A673 (cell line): ENCODE data around the gene TTR. TPM values are rescaled to one million over a fixed set of nuclear protein-coding genes. Genes with fewer than 3 reads are reported as not detected.

Experiments
- BruUV-seq: library from RNA; stranded (reverse); fragments of 400-500 nt; replicated peaks from 2 replicates; lab custom pipeline; 2021; lab: Mats Ljungman, UMichigan
- CTCF ChIA-PET: fragments of 300-600 bp; sonication (Branson Sonifier 250); formaldehyde crosslinking; loops from one replicate; lab custom pipeline; 2022; ENCODE audit warnings: antibody characterized with exemption; lab: Charles Lee
- POLR2A ChIA-PET: fragments of 300-600 bp; sonication (Branson Sonifier 250); formaldehyde crosslinking; loops from one replicate; lab custom pipeline; 2022; ENCODE audit warnings: antibody characterized with exemption; ENCODE audit not compliant: low non-redundant PET; lab: Charles Lee
- DNase-seq: peaks from one replicate; pipeline ENCODE4 v3.0.0-alpha.2; 2015; ENCODE audit warnings: low spot score
- H3K27ac ChIP-seq: fragments of 200-600 bp; sonication (generic); 2 replicates; pipeline ENCODE4 v1.5.1; 2016; ENCODE audit warnings: mixed run types, low read depth, mild to moderate bottlenecking, mixed read lengths, antibody characterized with exemption, low read length; ENCODE audit not compliant: poor library complexity, severe bottlenecking
- H3K27me3 ChIP-seq: fragments of 200-600 bp; sonication (generic); replicated peaks from 2 replicates; pipeline ENCODE4 v1.6.1; 2017; ENCODE audit warnings: mixed run types, low read depth, mild to moderate bottlenecking, mixed read lengths, antibody characterized with exemption, low read length; ENCODE audit not compliant: insufficient read depth, poor library complexity
- H3K36me3 ChIP-seq: fragments of 200-600 bp; sonication (generic); 2 replicates; pipeline ENCODE4 v1.6.1; 2016; ENCODE audit warnings: mixed run types, mild to moderate bottlenecking, mixed read lengths, antibody characterized with exemption, low read length; ENCODE audit not compliant: insufficient read depth, poor library complexity, severe bottlenecking
- H3K4me1 ChIP-seq: fragments of 200-600 bp; sonication (generic); 2 replicates; pipeline ENCODE4 v1.6.1; 2017; ENCODE audit warnings: mixed run types, mild to moderate bottlenecking, mixed read lengths, antibody characterized with exemption, low read length; ENCODE audit not compliant: insufficient read depth, poor library complexity, severe bottlenecking
- H3K4me3 ChIP-seq: fragments of 200-600 bp; sonication (generic); 2 replicates; pipeline ENCODE4 v1.5.1; 2016; ENCODE audit warnings: low read depth, mixed run types, mild to moderate bottlenecking, mixed read lengths, low read length; ENCODE audit not compliant: poor library complexity, severe bottlenecking
- H3K9me3 ChIP-seq: fragments of 200-600 bp; sonication (generic); 2 replicates; pipeline ENCODE4 v1.6.1; 2016; ENCODE audit warnings: mixed run types, low read depth, mild to moderate bottlenecking, mixed read lengths, antibody characterized with exemption, low read length; ENCODE audit not compliant: poor library complexity, severe bottlenecking
- EZH2 ChIP-seq: fragments of 200-600 bp; sonication (generic); IDR thresholded peaks from 2 replicates; pipeline ENCODE4 v1.6.1; 2017; ENCODE audit warnings: borderline replicate concordance, low read depth, mild to moderate bottlenecking, mixed read lengths, antibody characterized with exemption, low read length; ENCODE audit not compliant: poor library complexity, severe bottlenecking
- intact Hi-C: fragments of 100-400 bp; cut with micrococcal nuclease; formaldehyde crosslinking; loops from one replicate; pipeline ENCODE4 v1.10.0; 2022; ENCODE audit not compliant: unreplicated experiment
- total RNA-seq: library from RNA; stranded (reverse); gene quantifications from 2 replicates; pipeline ENCODE4 v1.2.3, GENCODE V29; 2021
- TF ChIP-seq, protein P1 (sequence below): fragments of 300-800, 200-600 bp; sonication (generic); conservative IDR thresholded peaks from 2 replicates; pipeline ENCODE4 v1.5.1; 2017; ENCODE audit warnings: low read depth, mild to moderate bottlenecking, antibody characterized with exemption, low read length, moderate library complexity, mixed read lengths

Gene TTR
- total RNA-seq, 1 experiment from 2014 or later, result not detected

DNA sequence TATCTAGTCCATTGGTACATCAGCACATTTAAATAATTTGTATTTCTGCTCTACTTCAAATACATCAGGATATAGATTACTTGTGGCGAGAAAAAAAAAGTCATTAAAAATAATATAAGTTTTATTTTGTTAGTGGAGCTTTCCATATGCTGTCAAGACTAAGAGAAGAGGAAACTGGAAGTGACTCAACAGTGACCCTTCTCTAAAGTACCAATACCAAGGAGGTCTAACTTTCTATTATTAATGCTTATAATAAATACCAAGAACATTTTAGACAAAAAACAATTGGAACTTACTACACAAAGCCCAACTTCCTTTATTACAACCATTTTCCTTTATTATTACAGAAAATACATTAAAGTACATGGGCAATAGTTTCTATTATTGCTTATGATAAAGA, 39.8 kb downstream of the TTR start:
- H3K36me3 ChIP-seq, result no peaks in the 10 kb centered on the region
- intact Hi-C loops, result loop anchor here (2.0 kb wide), 1 partner anchor 21 kb away; no protein-coding TSS in a partner anchor
- CTCF ChIA-PET, result no interaction called here

DNA sequence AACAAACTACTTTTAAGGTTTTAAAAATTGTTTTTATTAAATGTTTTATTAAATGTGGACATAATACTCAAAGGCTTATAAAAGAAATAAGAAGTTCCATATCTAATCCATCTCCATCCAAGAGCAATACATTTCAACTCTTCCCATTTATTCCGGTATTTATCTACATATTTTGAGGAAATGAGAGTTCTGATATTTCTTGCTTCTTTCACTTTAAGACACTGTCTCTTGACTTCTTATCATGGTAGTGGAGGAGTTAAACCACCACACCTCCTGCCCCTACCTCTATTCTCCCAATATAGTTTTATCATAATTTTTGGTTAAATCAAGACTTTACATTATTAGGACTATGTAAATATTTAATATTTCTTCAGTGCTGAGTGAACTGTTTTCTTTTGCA, 40.7 kb downstream of the TTR start:
- no peaks in the 10 kb centered on the region for H3K9me3 ChIP-seq
- H3K27me3 ChIP-seq, result no peaks in the 10 kb centered on the region
- no peak overlapping the region for H3K27ac ChIP-seq
- no peaks in the 10 kb centered on the region for H3K4me1 ChIP-seq
- CTCF ChIA-PET, result no interaction called here
- intact Hi-C loops, result no loop called here
- POLR2A ChIA-PET, result no interaction called here
- no peaks in the 10 kb centered on the region for H3K36me3 ChIP-seq
- TF ChIP-seq, protein P1, sequence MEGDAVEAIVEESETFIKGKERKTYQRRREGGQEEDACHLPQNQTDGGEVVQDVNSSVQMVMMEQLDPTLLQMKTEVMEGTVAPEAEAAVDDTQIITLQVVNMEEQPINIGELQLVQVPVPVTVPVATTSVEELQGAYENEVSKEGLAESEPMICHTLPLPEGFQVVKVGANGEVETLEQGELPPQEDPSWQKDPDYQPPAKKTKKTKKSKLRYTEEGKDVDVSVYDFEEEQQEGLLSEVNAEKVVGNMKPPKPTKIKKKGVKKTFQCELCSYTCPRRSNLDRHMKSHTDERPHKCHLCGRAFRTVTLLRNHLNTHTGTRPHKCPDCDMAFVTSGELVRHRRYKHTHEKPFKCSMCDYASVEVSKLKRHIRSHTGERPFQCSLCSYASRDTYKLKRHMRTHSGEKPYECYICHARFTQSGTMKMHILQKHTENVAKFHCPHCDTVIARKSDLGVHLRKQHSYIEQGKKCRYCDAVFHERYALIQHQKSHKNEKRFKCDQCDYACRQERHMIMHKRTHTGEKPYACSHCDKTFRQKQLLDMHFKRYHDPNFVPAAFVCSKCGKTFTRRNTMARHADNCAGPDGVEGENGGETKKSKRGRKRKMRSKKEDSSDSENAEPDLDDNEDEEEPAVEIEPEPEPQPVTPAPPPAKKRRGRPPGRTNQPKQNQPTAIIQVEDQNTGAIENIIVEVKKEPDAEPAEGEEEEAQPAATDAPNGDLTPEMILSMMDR, result no peak
- TF ChIP-seq EZH2, result no peak
- no peak for DNase-seq
- no TSS peak for BruUV-seq
- H3K4me3 ChIP-seq, result no peak overlapping the region

More for the DNA sequence above, 39.8 kb downstream of the TTR start:
- no peak overlapping the region for H3K4me3 ChIP-seq
- H3K4me1 ChIP-seq, result no peaks in the 10 kb centered on the region
- POLR2A ChIA-PET, result no interaction called here
- H3K27me3 ChIP-seq, result no peaks in the 10 kb centered on the region
- TF ChIP-seq, protein P1, result no peak
- no peak for TF ChIP-seq EZH2
- no peaks in the 10 kb centered on the region for H3K9me3 ChIP-seq
- H3K27ac ChIP-seq, result no peak overlapping the region
- no peak for DNase-seq
- BruUV-seq, result no TSS peak

DNA sequence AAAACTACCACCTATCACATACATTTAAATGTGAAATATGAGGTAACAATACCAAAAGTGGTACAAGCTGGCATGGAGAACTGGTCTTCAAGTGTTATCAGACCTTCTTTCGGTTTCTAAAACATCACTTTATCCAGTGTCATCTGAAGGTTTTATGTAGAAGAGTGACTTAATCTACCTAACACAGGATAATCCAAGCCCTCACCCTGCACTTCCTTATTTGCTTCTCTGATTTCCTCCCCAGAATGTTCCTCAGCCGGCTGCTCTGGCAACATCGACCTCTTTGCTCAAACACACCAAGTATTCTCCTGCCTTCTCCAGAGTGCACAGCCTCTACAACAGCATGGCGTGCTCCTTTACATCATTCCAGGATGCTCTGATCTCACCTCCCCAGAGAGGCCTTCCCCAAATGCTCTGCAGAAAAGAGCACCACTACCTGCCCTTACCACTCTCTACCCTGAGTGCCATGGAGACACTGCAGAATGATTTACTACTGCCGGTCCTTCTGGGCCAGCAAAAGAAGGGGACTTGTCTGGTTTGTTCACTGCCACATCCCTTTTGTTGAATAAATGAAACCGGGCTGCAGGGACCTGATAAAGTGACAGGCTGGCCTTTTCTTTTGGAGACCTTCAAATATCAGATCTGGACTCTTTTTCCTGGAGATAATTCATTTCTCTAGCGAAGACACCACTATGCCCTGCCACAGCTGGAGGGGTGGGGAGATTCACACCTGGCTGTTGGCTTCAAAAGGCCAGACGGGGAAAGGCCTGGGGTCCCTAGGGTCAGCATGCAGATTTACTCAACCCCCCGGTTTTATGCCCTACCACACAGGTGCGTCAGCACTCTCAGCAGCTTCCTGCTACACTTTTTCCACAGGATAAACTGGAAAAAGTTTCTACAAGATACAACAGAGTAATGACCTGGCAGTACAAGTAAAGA, 42.0 kb downstream of the TTR start:
- intact Hi-C loops, result no loop called here
- ChIA-PET CTCF (no interaction called here), POLR2A (no interaction called here)
- no peaks in the 10 kb centered on the region for H3K36me3 ChIP-seq
- H3K4me1 ChIP-seq, result no peaks in the 10 kb centered on the region
- no peaks in the 10 kb centered on the region for H3K27me3 ChIP-seq
- no peak for TF ChIP-seq EZH2
- TF ChIP-seq, protein P1, result no peak
- H3K27ac ChIP-seq, result no peak overlapping the region
- BruUV-seq, result no TSS peak
- H3K4me3 ChIP-seq, result no peak overlapping the region
- DNase-seq, result no peak
- no peaks in the 10 kb centered on the region for H3K9me3 ChIP-seq
